ENCODE measurements around the gene BMPR1A. TPM values are rescaled to one million over a fixed set of nuclear protein-coding genes. Genes with fewer than 3 reads are reported as not detected.

The BMPR1A gene
- total and polyA plus RNA-seq, 4 donors, result 2.2 to 16.0 (median 8.9) TPM

GRCh38 chr10:86813101-86813500 lies 56.7 kb downstream of the BMPR1A start:
- Histone ChIP-seq H3K36me3 (ENCODE audit: control insufficient read depth in 4 of 4, insufficient read depth in 3 of 4, low read depth in 1 of 4, low read length in 3 of 4) (no peaks in the 10 kb centered on the region), H3K9ac (ENCODE audit: low read depth in 1 of 2, low read length in 2 of 2) (no peak overlapping the region), H3K4me1 (ENCODE audit: control insufficient read depth in 4 of 4, insufficient read depth in 4 of 4, low read length in 3 of 4) (no peaks in the 10 kb centered on the region), H3K27me3 (ENCODE audit: control insufficient read depth in 4 of 4, insufficient read depth in 4 of 4, low read length in 3 of 4) (no peaks in the 10 kb centered on the region), H3K27ac (ENCODE audit: low read depth in 1 of 2, low read length in 2 of 2) (no peak overlapping the region), H3K4me3 (ENCODE audit: low read depth in 1 of 3, low read length in 3 of 3) (no peak overlapping the region), H3K9me3 (ENCODE audit: control insufficient read depth in 4 of 4, low read length in 3 of 4) (no peaks in the 10 kb centered on the region)
- DNase-seq (ENCODE audit: low spot score), result no peak
- 88% methylated on average over 4 of the region's 4 CpGs for WGBS
- no peak for TF ChIP-seq JUND (IDR thresholded peaks at IDR 0.05)
- no peak for TF ChIP-seq CTCF (IDR thresholded peaks at IDR 0.05; ENCODE audit: low read depth, low read length, missing input control)
- no peak for TF ChIP-seq MAX (IDR thresholded peaks at IDR 0.05)
- no peak for TF ChIP-seq YY1 (IDR thresholded peaks at IDR 0.05)
- TF ChIP-seq FOXA2 (IDR thresholded peaks at IDR 0.05), result no peak
- TF ChIP-seq TAF1 (conservative IDR thresholded peaks at IDR 0.05), result no peak
- no peak for TF ChIP-seq NR2F2 (IDR thresholded peaks at IDR 0.05)
- TF ChIP-seq GABPA (IDR thresholded peaks at IDR 0.05 in 1 of 2, conservative IDR thresholded peaks at IDR 0.05 in 1 of 2), result no peak
- TF ChIP-seq HNF4A (conservative IDR thresholded peaks at IDR 0.05), result no peak

- Histone ChIP-seq H3K27ac (ENCODE audit: low read depth in 1 of 2, low read length in 2 of 2) (no peak overlapping the region), H3K4me1 (ENCODE audit: control insufficient read depth in 4 of 4, insufficient read depth in 4 of 4, low read length in 3 of 4) (no peaks in the 10 kb centered on the region), H3K27me3 (ENCODE audit: control insufficient read depth in 4 of 4, insufficient read depth in 4 of 4, low read length in 3 of 4) (no peaks in the 10 kb centered on the region), H3K36me3 (ENCODE audit: control insufficient read depth in 4 of 4, insufficient read depth in 3 of 4, low read depth in 1 of 4, low read length in 3 of 4) (no peaks in the 10 kb centered on the region), H3K9me3 (ENCODE audit: control insufficient read depth in 4 of 4, low read length in 3 of 4) (no peaks in the 10 kb centered on the region), H3K4me3 (ENCODE audit: low read depth in 1 of 3, low read length in 3 of 3) (no peak overlapping the region), H3K9ac (ENCODE audit: low read depth in 1 of 2, low read length in 2 of 2) (no peak overlapping the region)
- WGBS, result 97% methylated on average over 1 of the region's 1 CpG
- TF ChIP-seq GABPA (IDR thresholded peaks at IDR 0.05 in 1 of 2, conservative IDR thresholded peaks at IDR 0.05 in 1 of 2), result no peak
- no peak for TF ChIP-seq HNF4A (conservative IDR thresholded peaks at IDR 0.05)
- TF ChIP-seq SP1 (IDR thresholded peaks at IDR 0.05), result no peak
- no peak for TF ChIP-seq FOXA1 (IDR thresholded peaks at IDR 0.05)
- TF ChIP-seq NR2F2 (IDR thresholded peaks at IDR 0.05), result no peak
- no peak for TF ChIP-seq EGR1 (IDR thresholded peaks at IDR 0.05; ENCODE audit: low read depth in 2 of 2)
- no peak for TF ChIP-seq HNF4G (IDR thresholded peaks at IDR 0.05)
- TF ChIP-seq TAF1 (conservative IDR thresholded peaks at IDR 0.05), result no peak
- no peak for TF ChIP-seq RXRA (IDR thresholded peaks at IDR 0.05)
- no peak for TF ChIP-seq JUND (IDR thresholded peaks at IDR 0.05)
- TF ChIP-seq ZBTB33 (IDR thresholded peaks at IDR 0.05), result no peak
- no peak for TF ChIP-seq CTCF (IDR thresholded peaks at IDR 0.05; ENCODE audit: low read depth, low read length, missing input control)
- TF ChIP-seq RAD21 (IDR thresholded peaks at IDR 0.05), result no peak
- TF ChIP-seq ATF3 (IDR thresholded peaks at IDR 0.05), result no peak
- no peak for DNase-seq (ENCODE audit: low spot score)
Observed at GRCh38 chr10:86813982-86814381, 57.6 kb downstream of the BMPR1A start.
